GM23338 (cell line): Measurements from ENCODE around the gene POLDIP2.

ENCODE experiments used
- CREB1 ChIP-seq: fragments of 250-450 bp; sonication (Bioruptor Pico); IDR thresholded peaks from 2 replicates; pipeline ENCODE4 v1.5.0; 2020; ENCODE audit warnings: low read depth, mild to moderate bottlenecking, moderate library complexity
- EZH2 ChIP-seq: fragments of 200-600 bp; sonication (generic); IDR thresholded peaks from one replicate; pipeline ENCODE4 v1.8.0; 2017; ENCODE audit warnings: antibody characterized with exemption, mild to moderate bottlenecking, low read depth; ENCODE audit not compliant: unreplicated experiment
- EZH2phosphoT487 ChIP-seq: fragments of 200-600 bp; sonication (generic); IDR thresholded peaks from one replicate; pipeline ENCODE4 v1.8.1; 2018; ENCODE audit warnings: antibody characterized with exemption; ENCODE audit not compliant: unreplicated experiment
- JUNB ChIP-seq: IDR thresholded peaks from one replicate; pipeline ENCODE4 v1.6.1; 2016; ENCODE audit warnings: antibody characterized with exemption; ENCODE audit not compliant: unreplicated experiment
- POLR2AphosphoS5 ChIP-seq: IDR thresholded peaks from 2 replicates; pipeline ENCODE4 v1.6.1; 2016; ENCODE audit warnings: antibody characterized with exemption, low read depth
- STAT1 ChIP-seq: IDR thresholded peaks from one replicate; pipeline ENCODE4 v1.6.1; 2016; ENCODE audit warnings: antibody characterized with exemption; ENCODE audit not compliant: unreplicated experiment
- TF ChIP-seq, protein P1 (sequence below), 2 experiments: fragments of 200-600 bp in 1 of 2; sonication (generic) in 1 of 2; conservative IDR thresholded peaks; 2 replicates each; pipeline versions ENCODE4 v1.5.1 to v1.6.1; 2016 to 2017; ENCODE audit warnings: antibody characterized with exemption in 2 of 2, low read depth in 2 of 2, mild to moderate bottlenecking in 2 of 2, moderate library complexity in 1 of 2
- TF ChIP-seq, protein P2 (sequence below): IDR thresholded peaks from one replicate; pipeline ENCODE4 v1.6.1; 2018; ENCODE audit warnings: antibody characterized with exemption; ENCODE audit not compliant: unreplicated experiment

- TF ChIP-seq POLR2AphosphoS5 (no peak), EZH2 (no peak), CREB1 (CRISPR knock-in tag) (no peak), EZH2phosphoT487 (no peak), STAT1 (no peak), JUNB (no peak)
- TF ChIP-seq, protein P1, sequence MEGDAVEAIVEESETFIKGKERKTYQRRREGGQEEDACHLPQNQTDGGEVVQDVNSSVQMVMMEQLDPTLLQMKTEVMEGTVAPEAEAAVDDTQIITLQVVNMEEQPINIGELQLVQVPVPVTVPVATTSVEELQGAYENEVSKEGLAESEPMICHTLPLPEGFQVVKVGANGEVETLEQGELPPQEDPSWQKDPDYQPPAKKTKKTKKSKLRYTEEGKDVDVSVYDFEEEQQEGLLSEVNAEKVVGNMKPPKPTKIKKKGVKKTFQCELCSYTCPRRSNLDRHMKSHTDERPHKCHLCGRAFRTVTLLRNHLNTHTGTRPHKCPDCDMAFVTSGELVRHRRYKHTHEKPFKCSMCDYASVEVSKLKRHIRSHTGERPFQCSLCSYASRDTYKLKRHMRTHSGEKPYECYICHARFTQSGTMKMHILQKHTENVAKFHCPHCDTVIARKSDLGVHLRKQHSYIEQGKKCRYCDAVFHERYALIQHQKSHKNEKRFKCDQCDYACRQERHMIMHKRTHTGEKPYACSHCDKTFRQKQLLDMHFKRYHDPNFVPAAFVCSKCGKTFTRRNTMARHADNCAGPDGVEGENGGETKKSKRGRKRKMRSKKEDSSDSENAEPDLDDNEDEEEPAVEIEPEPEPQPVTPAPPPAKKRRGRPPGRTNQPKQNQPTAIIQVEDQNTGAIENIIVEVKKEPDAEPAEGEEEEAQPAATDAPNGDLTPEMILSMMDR (conservative IDR thresholded peaks at IDR 0.05; ENCODE audit: low read depth in 2 of 2): no peak
- TF ChIP-seq, protein P2, sequence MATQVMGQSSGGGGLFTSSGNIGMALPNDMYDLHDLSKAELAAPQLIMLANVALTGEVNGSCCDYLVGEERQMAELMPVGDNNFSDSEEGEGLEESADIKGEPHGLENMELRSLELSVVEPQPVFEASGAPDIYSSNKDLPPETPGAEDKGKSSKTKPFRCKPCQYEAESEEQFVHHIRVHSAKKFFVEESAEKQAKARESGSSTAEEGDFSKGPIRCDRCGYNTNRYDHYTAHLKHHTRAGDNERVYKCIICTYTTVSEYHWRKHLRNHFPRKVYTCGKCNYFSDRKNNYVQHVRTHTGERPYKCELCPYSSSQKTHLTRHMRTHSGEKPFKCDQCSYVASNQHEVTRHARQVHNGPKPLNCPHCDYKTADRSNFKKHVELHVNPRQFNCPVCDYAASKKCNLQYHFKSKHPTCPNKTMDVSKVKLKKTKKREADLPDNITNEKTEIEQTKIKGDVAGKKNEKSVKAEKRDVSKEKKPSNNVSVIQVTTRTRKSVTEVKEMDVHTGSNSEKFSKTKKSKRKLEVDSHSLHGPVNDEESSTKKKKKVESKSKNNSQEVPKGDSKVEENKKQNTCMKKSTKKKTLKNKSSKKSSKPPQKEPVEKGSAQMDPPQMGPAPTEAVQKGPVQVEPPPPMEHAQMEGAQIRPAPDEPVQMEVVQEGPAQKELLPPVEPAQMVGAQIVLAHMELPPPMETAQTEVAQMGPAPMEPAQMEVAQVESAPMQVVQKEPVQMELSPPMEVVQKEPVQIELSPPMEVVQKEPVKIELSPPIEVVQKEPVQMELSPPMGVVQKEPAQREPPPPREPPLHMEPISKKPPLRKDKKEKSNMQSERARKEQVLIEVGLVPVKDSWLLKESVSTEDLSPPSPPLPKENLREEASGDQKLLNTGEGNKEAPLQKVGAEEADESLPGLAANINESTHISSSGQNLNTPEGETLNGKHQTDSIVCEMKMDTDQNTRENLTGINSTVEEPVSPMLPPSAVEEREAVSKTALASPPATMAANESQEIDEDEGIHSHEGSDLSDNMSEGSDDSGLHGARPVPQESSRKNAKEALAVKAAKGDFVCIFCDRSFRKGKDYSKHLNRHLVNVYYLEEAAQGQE: no peak
These were observed 6.7 kb upstream of the POLDIP2 start for GRCh38 chr17:28363776-28364650.
